ENCODE data around the gene SCAMP2. TPM values are rescaled to one million over a fixed set of nuclear protein-coding genes. Genes with fewer than 3 reads are reported as not detected.

SCAMP2 gene
- total and polyA plus RNA-seq, 2 of the 13 experiments (the other 11 are each of a cell fraction or from before 2014, with no cell fraction given) = 34.8 to 121 TPM

DNA sequence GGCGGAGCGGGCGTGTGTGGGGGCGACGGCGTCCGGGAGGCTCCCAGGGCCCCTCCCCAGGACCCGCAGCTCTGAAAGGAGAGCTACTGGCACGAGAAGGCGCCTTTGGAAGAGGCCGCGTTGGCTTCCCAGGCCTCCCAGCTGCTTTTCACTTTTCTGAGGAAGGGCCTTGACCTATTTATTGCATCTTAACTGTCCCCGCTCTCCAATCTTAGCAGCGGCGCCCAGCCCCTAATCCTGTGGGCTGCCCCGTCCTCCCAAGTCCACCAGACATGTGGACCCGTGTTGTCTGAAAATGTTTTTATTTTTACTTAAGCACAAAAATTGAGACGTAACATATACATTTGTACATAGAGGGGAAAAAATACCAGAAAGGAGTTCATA lies 29.7 kb downstream of the SCAMP2 start (continued):
- TF ChIP-seq ARID4A (CRISPR knock-in tag; IDR thresholded peaks at IDR 0.05; ENCODE audit: borderline replicate concordance) = no peak
- no peak for TF ChIP-seq ARNTL (CRISPR knock-in tag; IDR thresholded peaks at IDR 0.05)
- TF ChIP-seq ZSCAN20 (CRISPR knock-in tag; IDR thresholded peaks at IDR 0.05; ENCODE audit: borderline replicate concordance) = no peak
- TF ChIP-seq ZNF574 (CRISPR knock-in tag; IDR thresholded peaks at IDR 0.05) = no peak
- TF ChIP-seq MXI1 (IDR thresholded peaks at IDR 0.05; ENCODE audit: borderline replicate concordance, low read depth, low read length) = no peak
- TF ChIP-seq SNAI1 (CRISPR knock-in tag; IDR thresholded peaks at IDR 0.05; ENCODE audit: borderline replicate concordance) = no peak
- no peak for TF ChIP-seq NONO (IDR thresholded peaks at IDR 0.05)
- no peak for TF ChIP-seq NONO (CRISPR knock-in tag; conservative IDR thresholded peaks at IDR 0.05)
- TF ChIP-seq, protein P1, sequence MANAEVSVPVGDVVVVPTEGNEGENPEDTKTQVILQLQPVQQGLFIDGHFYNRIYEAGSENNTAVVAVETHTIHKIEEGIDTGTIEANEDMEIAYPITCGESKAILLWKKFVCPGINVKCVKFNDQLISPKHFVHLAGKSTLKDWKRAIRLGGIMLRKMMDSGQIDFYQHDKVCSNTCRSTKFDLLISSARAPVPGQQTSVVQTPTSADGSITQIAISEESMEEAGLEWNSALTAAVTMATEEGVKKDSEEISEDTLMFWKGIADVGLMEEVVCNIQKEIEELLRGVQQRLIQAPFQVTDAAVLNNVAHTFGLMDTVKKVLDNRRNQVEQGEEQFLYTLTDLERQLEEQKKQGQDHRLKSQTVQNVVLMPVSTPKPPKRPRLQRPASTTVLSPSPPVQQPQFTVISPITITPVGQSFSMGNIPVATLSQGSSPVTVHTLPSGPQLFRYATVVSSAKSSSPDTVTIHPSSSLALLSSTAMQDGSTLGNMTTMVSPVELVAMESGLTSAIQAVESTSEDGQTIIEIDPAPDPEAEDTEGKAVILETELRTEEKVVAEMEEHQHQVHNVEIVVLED (CRISPR knock-in tag; IDR thresholded peaks at IDR 0.05; ENCODE audit: borderline replicate concordance) = no peak
- TF ChIP-seq SP1 (IDR thresholded peaks at IDR 0.05) = no peak
- 0 out of 2 replicates have a peak, but pooled peaks have one; percentile 2 for TF ChIP-seq SP1 (CRISPR knock-in tag; IDR thresholded peaks at IDR 0.05)
- no peak for TF ChIP-seq ZNF530 (CRISPR knock-in tag; IDR thresholded peaks at IDR 0.05; ENCODE audit: low read depth)
- no peak for TF ChIP-seq ZNF776 (CRISPR knock-in tag; IDR thresholded peaks at IDR 0.05)
- TF ChIP-seq KLF12 (CRISPR knock-in tag; IDR thresholded peaks at IDR 0.05; ENCODE audit: borderline replicate concordance) = no peak
- TF ChIP-seq DNMT1 (CRISPR knock-in tag; IDR thresholded peaks at IDR 0.05) = no peak
- 0 out of 2 replicates have a peak, but pooled peaks have one; percentile 5 for TF ChIP-seq FOSL2 (CRISPR knock-in tag; IDR thresholded peaks at IDR 0.05)
- TF ChIP-seq, protein P2, sequence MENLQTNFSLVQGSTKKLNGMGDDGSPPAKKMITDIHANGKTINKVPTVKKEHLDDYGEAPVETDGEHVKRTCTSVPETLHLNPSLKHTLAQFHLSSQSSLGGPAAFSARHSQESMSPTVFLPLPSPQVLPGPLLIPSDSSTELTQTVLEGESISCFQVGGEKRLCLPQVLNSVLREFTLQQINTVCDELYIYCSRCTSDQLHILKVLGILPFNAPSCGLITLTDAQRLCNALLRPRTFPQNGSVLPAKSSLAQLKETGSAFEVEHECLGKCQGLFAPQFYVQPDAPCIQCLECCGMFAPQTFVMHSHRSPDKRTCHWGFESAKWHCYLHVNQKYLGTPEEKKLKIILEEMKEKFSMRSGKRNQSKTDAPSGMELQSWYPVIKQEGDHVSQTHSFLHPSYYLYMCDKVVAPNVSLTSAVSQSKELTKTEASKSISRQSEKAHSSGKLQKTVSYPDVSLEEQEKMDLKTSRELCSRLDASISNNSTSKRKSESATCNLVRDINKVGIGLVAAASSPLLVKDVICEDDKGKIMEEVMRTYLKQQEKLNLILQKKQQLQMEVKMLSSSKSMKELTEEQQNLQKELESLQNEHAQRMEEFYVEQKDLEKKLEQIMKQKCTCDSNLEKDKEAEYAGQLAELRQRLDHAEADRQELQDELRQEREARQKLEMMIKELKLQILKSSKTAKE (CRISPR knock-in tag; IDR thresholded peaks at IDR 0.05; ENCODE audit: borderline replicate concordance) = no peak
- TF ChIP-seq ZNF558 (CRISPR knock-in tag; IDR thresholded peaks at IDR 0.05; ENCODE audit: borderline replicate concordance) = no peak
- no peak for TF ChIP-seq GLI4 (CRISPR knock-in tag; IDR thresholded peaks at IDR 0.05; ENCODE audit: borderline replicate concordance)
- TF ChIP-seq ZNF136 (CRISPR knock-in tag; IDR thresholded peaks at IDR 0.05; ENCODE audit: low read depth) = no peak
- no peak for TF ChIP-seq ZSCAN25 (CRISPR knock-in tag; IDR thresholded peaks at IDR 0.05)

Data from HepG2 (cell line).